ENCODE data around the gene ZFPM1.

The ZFPM1 gene

DNA sequence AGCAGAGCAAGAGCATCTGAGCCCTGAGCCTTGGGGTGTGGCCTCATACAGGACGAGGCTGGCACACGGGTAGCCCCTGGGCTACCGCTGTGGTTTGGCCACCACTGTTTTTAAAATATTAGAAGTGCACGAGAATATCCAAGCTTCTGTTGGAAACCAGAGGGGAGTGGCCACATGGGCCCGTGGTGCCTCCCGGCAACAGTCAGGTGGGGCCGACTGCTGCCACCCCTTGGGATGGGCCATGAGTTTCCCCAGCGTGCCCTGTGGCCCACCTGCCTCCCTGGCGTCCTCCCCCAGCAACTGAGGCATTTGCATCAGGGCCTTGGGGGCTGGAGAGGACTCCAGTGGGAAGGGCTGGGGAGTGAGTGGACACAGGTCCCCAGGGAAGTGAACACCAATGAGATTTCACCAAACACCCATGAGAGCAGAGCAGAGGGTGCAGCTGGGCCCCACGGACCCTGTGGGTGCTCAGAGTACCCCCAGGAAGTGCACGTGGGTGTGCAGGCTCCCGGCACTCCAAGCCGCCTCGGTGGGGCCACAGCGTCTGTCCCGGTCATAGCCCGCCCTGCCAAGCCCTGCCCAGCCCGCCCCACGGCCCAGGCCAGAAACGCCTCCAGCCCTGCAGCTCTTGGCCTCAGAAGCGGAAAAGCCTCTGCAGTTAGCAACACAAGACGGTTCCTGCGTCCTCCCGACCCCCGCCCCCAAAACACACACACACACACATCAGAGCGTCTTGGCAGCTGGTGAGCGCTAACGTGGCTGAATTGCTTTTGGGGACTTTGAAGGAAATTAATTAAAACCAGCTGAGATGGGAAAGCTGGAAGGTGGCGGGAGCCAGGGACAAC, 47.6 kb upstream of the ZFPM1 start:
- TF ChIP-seq SPI1 (IDR thresholded peaks at IDR 0.05; ENCODE audit: borderline replicate concordance, low read depth) (no peak), POLR2AphosphoS5 (IDR thresholded peaks at IDR 0.05; ENCODE audit: low read depth) (no peak), GABPA (IDR thresholded peaks at IDR 0.05; ENCODE audit: low read depth) (no peak)
- TF ChIP-seq, protein P1, sequence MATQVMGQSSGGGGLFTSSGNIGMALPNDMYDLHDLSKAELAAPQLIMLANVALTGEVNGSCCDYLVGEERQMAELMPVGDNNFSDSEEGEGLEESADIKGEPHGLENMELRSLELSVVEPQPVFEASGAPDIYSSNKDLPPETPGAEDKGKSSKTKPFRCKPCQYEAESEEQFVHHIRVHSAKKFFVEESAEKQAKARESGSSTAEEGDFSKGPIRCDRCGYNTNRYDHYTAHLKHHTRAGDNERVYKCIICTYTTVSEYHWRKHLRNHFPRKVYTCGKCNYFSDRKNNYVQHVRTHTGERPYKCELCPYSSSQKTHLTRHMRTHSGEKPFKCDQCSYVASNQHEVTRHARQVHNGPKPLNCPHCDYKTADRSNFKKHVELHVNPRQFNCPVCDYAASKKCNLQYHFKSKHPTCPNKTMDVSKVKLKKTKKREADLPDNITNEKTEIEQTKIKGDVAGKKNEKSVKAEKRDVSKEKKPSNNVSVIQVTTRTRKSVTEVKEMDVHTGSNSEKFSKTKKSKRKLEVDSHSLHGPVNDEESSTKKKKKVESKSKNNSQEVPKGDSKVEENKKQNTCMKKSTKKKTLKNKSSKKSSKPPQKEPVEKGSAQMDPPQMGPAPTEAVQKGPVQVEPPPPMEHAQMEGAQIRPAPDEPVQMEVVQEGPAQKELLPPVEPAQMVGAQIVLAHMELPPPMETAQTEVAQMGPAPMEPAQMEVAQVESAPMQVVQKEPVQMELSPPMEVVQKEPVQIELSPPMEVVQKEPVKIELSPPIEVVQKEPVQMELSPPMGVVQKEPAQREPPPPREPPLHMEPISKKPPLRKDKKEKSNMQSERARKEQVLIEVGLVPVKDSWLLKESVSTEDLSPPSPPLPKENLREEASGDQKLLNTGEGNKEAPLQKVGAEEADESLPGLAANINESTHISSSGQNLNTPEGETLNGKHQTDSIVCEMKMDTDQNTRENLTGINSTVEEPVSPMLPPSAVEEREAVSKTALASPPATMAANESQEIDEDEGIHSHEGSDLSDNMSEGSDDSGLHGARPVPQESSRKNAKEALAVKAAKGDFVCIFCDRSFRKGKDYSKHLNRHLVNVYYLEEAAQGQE (IDR thresholded peaks at IDR 0.05; ENCODE audit: insufficient replicate concordance, low read depth), result no peak
- TF ChIP-seq, protein P2, sequence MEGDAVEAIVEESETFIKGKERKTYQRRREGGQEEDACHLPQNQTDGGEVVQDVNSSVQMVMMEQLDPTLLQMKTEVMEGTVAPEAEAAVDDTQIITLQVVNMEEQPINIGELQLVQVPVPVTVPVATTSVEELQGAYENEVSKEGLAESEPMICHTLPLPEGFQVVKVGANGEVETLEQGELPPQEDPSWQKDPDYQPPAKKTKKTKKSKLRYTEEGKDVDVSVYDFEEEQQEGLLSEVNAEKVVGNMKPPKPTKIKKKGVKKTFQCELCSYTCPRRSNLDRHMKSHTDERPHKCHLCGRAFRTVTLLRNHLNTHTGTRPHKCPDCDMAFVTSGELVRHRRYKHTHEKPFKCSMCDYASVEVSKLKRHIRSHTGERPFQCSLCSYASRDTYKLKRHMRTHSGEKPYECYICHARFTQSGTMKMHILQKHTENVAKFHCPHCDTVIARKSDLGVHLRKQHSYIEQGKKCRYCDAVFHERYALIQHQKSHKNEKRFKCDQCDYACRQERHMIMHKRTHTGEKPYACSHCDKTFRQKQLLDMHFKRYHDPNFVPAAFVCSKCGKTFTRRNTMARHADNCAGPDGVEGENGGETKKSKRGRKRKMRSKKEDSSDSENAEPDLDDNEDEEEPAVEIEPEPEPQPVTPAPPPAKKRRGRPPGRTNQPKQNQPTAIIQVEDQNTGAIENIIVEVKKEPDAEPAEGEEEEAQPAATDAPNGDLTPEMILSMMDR (IDR thresholded peaks at IDR 0.05; ENCODE audit: insufficient read depth, low read length), result no peak
- Histone ChIP-seq H3K4me3 (replicated peaks; ENCODE audit: insufficient read depth, low read length) (no peak overlapping the region), H3K27ac (replicated peaks) (no peak overlapping the region), H3K27me3 (ENCODE audit: insufficient read depth, poor library complexity, severe bottlenecking) (no peaks in the 10 kb centered on the region)
- DNase-seq (ENCODE audit: low read depth in 1 of 2, low spot score in 1 of 2), result no peak

DNA sequence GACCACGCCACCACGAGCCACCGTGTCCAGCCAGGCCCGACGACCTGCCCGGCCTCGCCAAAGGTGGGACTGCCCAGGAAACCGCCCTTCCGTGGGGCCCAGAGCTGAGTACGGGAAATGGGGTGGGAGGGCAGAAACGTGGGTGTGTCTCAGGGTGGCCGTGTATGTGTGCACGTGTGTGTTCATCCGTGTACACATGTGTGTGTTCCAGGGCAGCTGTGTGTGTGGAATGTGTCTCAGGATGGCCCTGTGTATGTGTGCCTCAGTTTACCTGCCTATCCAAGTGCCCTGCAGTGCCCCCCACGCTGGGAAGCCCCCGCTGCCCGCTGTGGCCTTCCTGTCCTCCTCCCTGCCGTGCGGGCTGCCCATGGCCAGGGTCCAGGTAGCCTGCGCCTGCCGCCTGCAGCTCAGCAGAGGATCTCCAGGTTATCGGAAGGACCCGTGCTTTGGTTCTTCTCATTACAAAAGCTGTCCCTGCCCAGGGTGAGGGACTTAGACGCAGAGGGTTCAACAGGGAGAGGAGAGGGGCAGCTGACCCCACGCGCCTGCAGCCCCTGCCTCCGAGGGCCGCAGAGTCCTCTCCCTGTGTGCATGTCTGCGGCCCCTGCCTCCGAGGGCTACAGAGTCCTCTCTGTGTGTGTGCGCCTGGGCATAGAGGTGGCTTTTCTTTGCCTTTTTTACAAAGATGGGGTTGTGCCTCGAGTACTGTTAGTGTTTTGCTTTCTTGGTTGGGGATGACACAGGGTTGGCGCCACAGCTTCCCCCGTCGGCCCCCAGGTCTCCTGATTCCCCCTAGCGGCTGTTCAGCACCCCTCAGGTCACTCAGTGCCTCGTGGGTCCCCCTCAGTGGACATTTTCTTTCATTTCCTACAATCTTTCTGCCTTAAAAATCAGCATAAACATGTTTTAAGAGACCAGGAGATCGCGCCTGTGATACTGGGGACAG, 46.7 kb upstream of the ZFPM1 start:
- DNase-seq (ENCODE audit: low read depth in 1 of 2, low spot score in 1 of 2), result no peak
- no peak overlapping the region for H3K4me3 ChIP-seq (replicated peaks; ENCODE audit: insufficient read depth, low read length)
- H3K27ac ChIP-seq (replicated peaks), result no peak overlapping the region
- TF ChIP-seq SPI1 (IDR thresholded peaks at IDR 0.05; ENCODE audit: borderline replicate concordance, low read depth), result no peak
- TF ChIP-seq, protein P1 (IDR thresholded peaks at IDR 0.05; ENCODE audit: insufficient replicate concordance, low read depth), result no peak
- TF ChIP-seq, protein P2 (IDR thresholded peaks at IDR 0.05; ENCODE audit: insufficient read depth, low read length), result no peak
- no peak for TF ChIP-seq GABPA (IDR thresholded peaks at IDR 0.05; ENCODE audit: low read depth)
- no peak for TF ChIP-seq POLR2AphosphoS5 (IDR thresholded peaks at IDR 0.05; ENCODE audit: low read depth)
- no peaks in the 10 kb centered on the region for H3K27me3 ChIP-seq (ENCODE audit: insufficient read depth, poor library complexity, severe bottlenecking)

DNA sequence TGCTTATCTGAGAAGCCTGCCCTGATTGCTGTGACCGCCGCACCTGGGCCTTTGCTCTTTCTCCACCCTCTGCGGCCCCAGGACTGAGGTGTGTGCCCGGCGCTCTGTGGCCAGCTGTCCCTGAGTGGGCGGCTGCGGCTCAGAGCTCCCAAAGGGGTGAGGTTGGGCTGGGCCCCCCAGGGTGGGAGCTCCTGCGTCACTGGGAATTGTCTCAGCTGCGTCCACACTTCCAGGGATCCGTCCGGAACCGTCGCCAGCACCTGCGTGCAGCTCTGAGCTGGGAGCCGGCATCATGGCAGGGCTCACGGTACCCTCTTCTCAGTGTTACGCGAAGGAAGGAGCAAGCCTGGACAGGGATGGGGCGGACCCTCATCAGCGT, 46.0 kb upstream of the ZFPM1 start:
- TF ChIP-seq POLR2AphosphoS5 (IDR thresholded peaks at IDR 0.05; ENCODE audit: low read depth), result no peak
- TF ChIP-seq, protein P1 (IDR thresholded peaks at IDR 0.05; ENCODE audit: insufficient replicate concordance, low read depth), result no peak
- TF ChIP-seq GABPA (IDR thresholded peaks at IDR 0.05; ENCODE audit: low read depth), result no peak
- TF ChIP-seq SPI1 (IDR thresholded peaks at IDR 0.05; ENCODE audit: borderline replicate concordance, low read depth), result no peak
- TF ChIP-seq, protein P2 (IDR thresholded peaks at IDR 0.05; ENCODE audit: insufficient read depth, low read length), result no peak
- H3K4me3 ChIP-seq (replicated peaks; ENCODE audit: insufficient read depth, low read length), result no peak overlapping the region
- no peak for DNase-seq (ENCODE audit: low read depth in 1 of 2, low spot score in 1 of 2)
- no peak overlapping the region for H3K27ac ChIP-seq (replicated peaks)
- no peaks in the 10 kb centered on the region for H3K27me3 ChIP-seq (ENCODE audit: insufficient read depth, poor library complexity, severe bottlenecking)

Data from HL-60 (cell line).